Ovary (tissue), 9 donors: ENCODE results near the gene CSF3R. TPM values are rescaled to one million over a fixed set of nuclear protein-coding genes. Genes with fewer than 3 reads are reported as not detected.

Experiments
- DNase-seq, 5 donors: peaks; one replicate each; pipeline ENCODE4 v3.0.0-alpha.2; 2019 to 2020
- H3K27ac ChIP-seq, 2 donors: fragments of 200-600 bp; one replicate each; pipeline versions ENCODE4 v1.5.1 to v1.8.0; 2019 to 2022
- H3K27me3 ChIP-seq: fragments of 200-600 bp; one replicate; pipeline ENCODE4 v1.8.0; 2022
- H3K36me3 ChIP-seq: fragments of 200-600 bp; sonication (generic); one replicate; pipeline ENCODE4 v1.5.1; 2019
- H3K4me1 ChIP-seq: one replicate; pipeline ENCODE4 v1.8.1; 2013; ENCODE audit warnings: mild to moderate bottlenecking, moderate library complexity; ENCODE audit not compliant: insufficient read depth
- H3K4me3 ChIP-seq: fragments of 200-600 bp; sonication (generic); one replicate; pipeline ENCODE4 v1.5.1; 2017
- H3K9me3 ChIP-seq, 2 donors: fragments of 200-600 bp in 1 of 2; sonication (generic) in 1 of 2; one replicate each; pipeline versions ENCODE4 v1.5.1 to v1.8.1; 2013 to 2019; ENCODE audit warnings: mild to moderate bottlenecking in 1 of 2, moderate library complexity in 1 of 2
- EP300 ChIP-seq: sonication (generic); formaldehyde crosslinking; IDR thresholded peaks from one replicate; pipeline ENCODE4 v1.6.1; 2017; ENCODE audit warnings: antibody characterized with exemption
- POLR2A ChIP-seq: fragments of 450-650 bp; IDR thresholded peaks from one replicate; pipeline ENCODE4 v1.6.1; 2017; ENCODE audit warnings: antibody characterized with exemption, mild to moderate bottlenecking, moderate library complexity
- WGBS, 3 donors: extraction: QIAGEN DNeasy Blood & Tissue Kit in 1 of 3; methylation state at CpG; one replicate each; pipeline versions ENCODE4 v1.1.5 to v1.1.7; 2013 to 2017; 5-methylcytosine and 5-hydroxymethylcytosine counted together
- intact Hi-C, 4 donors: fragments of 100-400 bp; cut with DNase I; formaldehyde crosslinking; loops; one replicate each; pipeline versions ENCODE4 v1.11.0 to v1.15.1; 2022 to 2023
- polyA plus RNA-seq, 2 donors: library from polyadenylated mRNA; stranded (reverse); fragments of 200-250 nt in 1 of 2; fragments of 350-450 nt in 1 of 2; fragmentation: Illumina TruSeq in 1 of 2; extraction: RNeasy Lipid Tissue Mini Kit (QIAGEN cat#74804) in 1 of 2; gene quantifications; one replicate each; pipeline ENCODE4 v1.2.3, GENCODE V29; 2013 to 2014
- total RNA-seq, 7 donors: library from RNA; depleted of rRNA in 2 of 7; stranded (reverse); fragments of >200 nt in 2 of 7; fragmentation: NEBNext Ultra II Directional in 3 of 7; extraction: Animal tissue kit (Norgen Biotek cat#: 25700) in 3 of 7; gene quantifications; one replicate each; pipeline versions ENCODE4 v1.1.0 to v1.2.4, GENCODE V29; 2016 to 2023
- TF ChIP-seq, protein P1 (sequence below), 3 donors: fragments of 450-650 bp in 2 of 3; fragments of 200-600 bp in 1 of 3; IDR thresholded peaks; one replicate each; pipeline versions ENCODE4 v1.5.1 to v1.8.0; 2016 to 2022; ENCODE audit warnings: antibody characterized with exemption in 3 of 3, mild to moderate bottlenecking in 1 of 3
- donor health status: DM: no; HTN: no; CAD: no; lungs with moderate emphysema.
- donor health status: DM: no; HTN: no; CAD: no.
- donor health status: Bipolar disorder and iron deficiency.
- donor health status: DM: yes; HTN: yes; CAD: no.
- donor health status: DM: no; HTN: no; CAD: no.
- donor health status: DM: yes; HTN: yes; CAD: no.

The CSF3R gene
- total and polyA plus RNA-seq, 9 donors = 1.9 to 5.7 (median 4.7) TPM

DNA sequence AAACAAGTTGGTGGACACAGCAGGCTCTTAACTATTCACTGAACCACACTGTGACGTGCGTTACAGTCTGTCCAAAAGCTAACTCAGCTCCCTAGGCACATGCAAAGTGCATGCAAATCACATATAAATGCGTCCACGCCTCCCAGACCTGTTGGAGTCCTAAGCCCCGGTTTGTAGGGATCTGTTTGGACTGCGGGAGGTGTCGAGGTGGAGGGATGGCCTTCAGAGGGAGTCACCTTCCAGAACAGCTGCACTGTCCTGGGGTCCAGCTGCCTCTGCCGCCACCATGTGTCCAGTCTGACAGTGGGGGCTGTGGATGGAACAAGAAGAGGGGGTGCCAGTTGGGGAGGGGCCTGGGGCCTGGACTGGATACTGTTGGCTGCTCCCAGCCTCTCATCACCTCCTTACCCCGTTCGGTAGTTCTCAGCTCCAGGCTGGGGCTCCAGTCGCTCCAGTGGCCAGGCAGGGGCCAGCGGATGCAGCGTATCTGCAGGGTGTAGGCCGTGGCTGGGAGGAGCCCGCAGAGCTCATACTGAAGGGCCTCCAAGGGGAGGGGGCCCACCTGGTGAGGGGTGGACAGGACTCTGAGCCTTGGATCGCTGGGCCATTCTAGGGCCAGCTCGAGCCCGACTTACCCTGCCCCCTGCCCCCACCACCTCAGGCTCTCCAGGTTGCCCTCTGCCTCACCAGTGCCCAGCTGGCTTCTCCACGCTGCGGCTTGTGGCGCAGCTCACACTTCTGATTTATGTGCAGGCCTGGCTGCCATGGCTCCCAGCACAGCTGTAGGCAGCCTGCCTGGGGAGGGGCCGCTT, 10.7 kb downstream of the CSF3R start:
- TF ChIP-seq POLR2A = no peak
- TF ChIP-seq, protein P1, sequence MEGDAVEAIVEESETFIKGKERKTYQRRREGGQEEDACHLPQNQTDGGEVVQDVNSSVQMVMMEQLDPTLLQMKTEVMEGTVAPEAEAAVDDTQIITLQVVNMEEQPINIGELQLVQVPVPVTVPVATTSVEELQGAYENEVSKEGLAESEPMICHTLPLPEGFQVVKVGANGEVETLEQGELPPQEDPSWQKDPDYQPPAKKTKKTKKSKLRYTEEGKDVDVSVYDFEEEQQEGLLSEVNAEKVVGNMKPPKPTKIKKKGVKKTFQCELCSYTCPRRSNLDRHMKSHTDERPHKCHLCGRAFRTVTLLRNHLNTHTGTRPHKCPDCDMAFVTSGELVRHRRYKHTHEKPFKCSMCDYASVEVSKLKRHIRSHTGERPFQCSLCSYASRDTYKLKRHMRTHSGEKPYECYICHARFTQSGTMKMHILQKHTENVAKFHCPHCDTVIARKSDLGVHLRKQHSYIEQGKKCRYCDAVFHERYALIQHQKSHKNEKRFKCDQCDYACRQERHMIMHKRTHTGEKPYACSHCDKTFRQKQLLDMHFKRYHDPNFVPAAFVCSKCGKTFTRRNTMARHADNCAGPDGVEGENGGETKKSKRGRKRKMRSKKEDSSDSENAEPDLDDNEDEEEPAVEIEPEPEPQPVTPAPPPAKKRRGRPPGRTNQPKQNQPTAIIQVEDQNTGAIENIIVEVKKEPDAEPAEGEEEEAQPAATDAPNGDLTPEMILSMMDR (IDR thresholded peaks at IDR 0.05) = no peak
- no peak for TF ChIP-seq EP300
- no peaks in the 10 kb centered on the region for H3K9me3 ChIP-seq
- WGBS, 3 donors = 42 to 45% (median 42%) methylated on average over 21 to 22 of the region's 22 CpGs
- no peaks in the 10 kb centered on the region for H3K27me3 ChIP-seq
- no peaks in the 10 kb centered on the region for H3K36me3 ChIP-seq
- DNase-seq = no peak
- intact Hi-C loops = no loop called here
- no peaks in the 10 kb centered on the region for H3K4me1 ChIP-seq
- no peak overlapping the region for H3K4me3 ChIP-seq
- no peak overlapping the region for H3K27ac ChIP-seq

- no peak overlapping the region for H3K4me3 ChIP-seq
- intact Hi-C loops = no loop called here
- H3K27me3 ChIP-seq = no peaks in the 10 kb centered on the region
- DNase-seq = no peak
- H3K4me1 ChIP-seq = no peaks in the 10 kb centered on the region
- WGBS, 3 donors = 63 to 89% (median 85%) methylated on average over 2 of the region's 2 CpGs
- no peaks in the 10 kb centered on the region for H3K9me3 ChIP-seq
- H3K36me3 ChIP-seq = no peaks in the 10 kb centered on the region
- no peak for TF ChIP-seq POLR2A
- TF ChIP-seq, protein P1 (IDR thresholded peaks at IDR 0.05) = no peak
- no peak for TF ChIP-seq EP300
- no peak overlapping the region for H3K27ac ChIP-seq
These were observed 13.6 kb downstream of the CSF3R start for GRCh38 chr1:36469163-36469562.

GRCh38 chr1:36467700-36468455, 14.8 kb downstream of the CSF3R start:
- H3K27me3 ChIP-seq = no peaks in the 10 kb centered on the region
- peaks cover 2% of the 10 kb centered on the region for H3K4me1 ChIP-seq
- no peak overlapping the region for H3K4me3 ChIP-seq
- TF ChIP-seq EP300 (no peak), POLR2A (no peak)
- TF ChIP-seq, protein P1 (IDR thresholded peaks at IDR 0.05) = no peak
- no peaks in the 10 kb centered on the region for H3K36me3 ChIP-seq
- no peak overlapping the region for H3K27ac ChIP-seq
- 71 to 78% (median 75%) methylated on average over 10 of the region's 10 CpGs for WGBS, 3 donors
- DNase-seq = no peak
- no peaks in the 10 kb centered on the region for H3K9me3 ChIP-seq
- intact Hi-C loops = no loop called here

GRCh38 chr1:36467027-36467410, 15.7 kb downstream of the CSF3R start:
- WGBS, 3 donors = 92 to 95% (median 92%) methylated on average over 4 of the region's 4 CpGs
- Histone ChIP-seq H3K36me3 (no peaks in the 10 kb centered on the region), H3K4me1 (peaks cover 2% of the 10 kb centered on the region), H3K9me3 (no peaks in the 10 kb centered on the region), H3K4me3 (no peak overlapping the region), H3K27ac (no peak overlapping the region), H3K27me3 (no peaks in the 10 kb centered on the region)
- DNase-seq = no peak
- TF ChIP-seq, protein P1 (IDR thresholded peaks at IDR 0.05) = no peak
- TF ChIP-seq POLR2A (no peak), EP300 (no peak)
- intact Hi-C loops = no loop called here
